ENCODE data around the gene SPTLC1.

- TF ChIP-seq BHLHE40 (IDR thresholded peaks at IDR 0.05; ENCODE audit: low read depth, low read length) (no peak), ZFP36 (IDR thresholded peaks at IDR 0.05; ENCODE audit: borderline replicate concordance, partially characterized antibody) (no peak), USF2 (IDR thresholded peaks at IDR 0.05) (no peak), CTCF (IDR thresholded peaks at IDR 0.05) (no peak), RAD21 (conservative IDR thresholded peaks at IDR 0.05 in 1 of 2, IDR thresholded peaks at IDR 0.05 in 1 of 2) (no peak), ELK1 (IDR thresholded peaks at IDR 0.05; ENCODE audit: low read depth, low read length) (no peak), TFCP2L1 (CRISPR knock-in tag; IDR thresholded peaks at IDR 0.05) (no peak), POLR2A (IDR thresholded peaks at IDR 0.05; ENCODE audit: low read length) (no peak), ZC3H11A (IDR thresholded peaks at IDR 0.05) (no peak)
Observed at GRCh38 chr9:91991721-91992341, 123.4 kb downstream of the SPTLC1 start.
